ENCODE measurements around the gene SMCO2.

The SMCO2 gene

DNA sequence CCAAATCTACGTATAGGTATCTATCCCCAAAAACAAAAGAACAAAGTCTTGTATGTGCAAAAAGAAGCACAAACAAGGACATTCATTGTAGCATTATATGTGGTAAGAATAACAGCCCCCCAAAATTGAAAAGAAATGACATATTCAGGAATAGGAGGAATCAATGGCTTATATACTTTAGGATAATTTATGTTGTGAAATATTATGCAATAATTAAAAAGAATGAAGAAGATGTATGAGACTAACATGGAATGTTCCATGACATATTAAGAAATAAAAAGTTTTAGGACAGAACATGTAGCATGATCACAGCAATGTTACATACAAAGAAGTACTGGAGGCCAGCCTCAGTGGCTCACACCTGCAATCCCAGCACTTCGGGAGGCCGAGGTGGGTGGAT is 9.1 kb downstream of the SMCO2 start:
- CTCF ChIA-PET = interaction anchor here (1.2 kb wide), 1 partner anchor 21 kb away, joined by 5 read pairs; no protein-coding TSS in a partner anchor
- Histone ChIP-seq H3K36me3 (ENCODE audit: control insufficient read depth in 2 of 2, insufficient read depth in 1 of 2, low read length in 2 of 2) (no peaks in the 10 kb centered on the region), H3K4me1 (ENCODE audit: control insufficient read depth, insufficient read depth, low read length) (no peaks in the 10 kb centered on the region), H3K9me3 (ENCODE audit: control insufficient read depth, insufficient read depth, low read depth, low read length) (no peaks in the 10 kb centered on the region), H3K4me3 (ENCODE audit: low read depth, low read length) (no peak overlapping the region), H3K27ac (ENCODE audit: extremely low read depth, low read depth, low read length) (no peak overlapping the region)
- POLR2A ChIA-PET = no interaction called here
- TF ChIP-seq KLF16 (tag by site-specific recombination; IDR thresholded peaks at IDR 0.05) (no peak), ZNF366 (tag by site-specific recombination; conservative IDR thresholded peaks at IDR 0.05) (no peak), GLI2 (tag by site-specific recombination; IDR thresholded peaks at IDR 0.05; ENCODE audit: borderline replicate concordance, low read depth) (no peak), KLF9 (tag by site-specific recombination; IDR thresholded peaks at IDR 0.05; ENCODE audit: low read depth) (no peak), ZNF629 (tag by site-specific recombination; IDR thresholded peaks at IDR 0.05) (no peak), INSM2 (tag by site-specific recombination; IDR thresholded peaks at IDR 0.05) (no peak), ZNF549 (tag by site-specific recombination; IDR thresholded peaks at IDR 0.05) (no peak), ZNF621 (tag by site-specific recombination; IDR thresholded peaks at IDR 0.05) (no peak), ZSCAN23 (tag by site-specific recombination; IDR thresholded peaks at IDR 0.05) (no peak), ZBTB49 (tag by site-specific recombination; IDR thresholded peaks at IDR 0.05; ENCODE audit: low read depth) (no peak), ZNF19 (tag by site-specific recombination; IDR thresholded peaks at IDR 0.05; ENCODE audit: low read depth) (no peak), ZNF169 (tag by site-specific recombination; IDR thresholded peaks at IDR 0.05) (no peak), YY2 (tag by site-specific recombination; IDR thresholded peaks at IDR 0.05) (no peak), HIC1 (tag by site-specific recombination; IDR thresholded peaks at IDR 0.05) (no peak), SP7 (tag by site-specific recombination; IDR thresholded peaks at IDR 0.05) (no peak)
- TF ChIP-seq, protein P1, sequence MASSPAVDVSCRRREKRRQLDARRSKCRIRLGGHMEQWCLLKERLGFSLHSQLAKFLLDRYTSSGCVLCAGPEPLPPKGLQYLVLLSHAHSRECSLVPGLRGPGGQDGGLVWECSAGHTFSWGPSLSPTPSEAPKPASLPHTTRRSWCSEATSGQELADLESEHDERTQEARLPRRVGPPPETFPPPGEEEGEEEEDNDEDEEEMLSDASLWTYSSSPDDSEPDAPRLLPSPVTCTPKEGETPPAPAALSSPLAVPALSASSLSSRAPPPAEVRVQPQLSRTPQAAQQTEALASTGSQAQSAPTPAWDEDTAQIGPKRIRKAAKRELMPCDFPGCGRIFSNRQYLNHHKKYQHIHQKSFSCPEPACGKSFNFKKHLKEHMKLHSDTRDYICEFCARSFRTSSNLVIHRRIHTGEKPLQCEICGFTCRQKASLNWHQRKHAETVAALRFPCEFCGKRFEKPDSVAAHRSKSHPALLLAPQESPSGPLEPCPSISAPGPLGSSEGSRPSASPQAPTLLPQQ (tag by site-specific recombination; IDR thresholded peaks at IDR 0.05) = no peak
- TF ChIP-seq, protein P2, sequence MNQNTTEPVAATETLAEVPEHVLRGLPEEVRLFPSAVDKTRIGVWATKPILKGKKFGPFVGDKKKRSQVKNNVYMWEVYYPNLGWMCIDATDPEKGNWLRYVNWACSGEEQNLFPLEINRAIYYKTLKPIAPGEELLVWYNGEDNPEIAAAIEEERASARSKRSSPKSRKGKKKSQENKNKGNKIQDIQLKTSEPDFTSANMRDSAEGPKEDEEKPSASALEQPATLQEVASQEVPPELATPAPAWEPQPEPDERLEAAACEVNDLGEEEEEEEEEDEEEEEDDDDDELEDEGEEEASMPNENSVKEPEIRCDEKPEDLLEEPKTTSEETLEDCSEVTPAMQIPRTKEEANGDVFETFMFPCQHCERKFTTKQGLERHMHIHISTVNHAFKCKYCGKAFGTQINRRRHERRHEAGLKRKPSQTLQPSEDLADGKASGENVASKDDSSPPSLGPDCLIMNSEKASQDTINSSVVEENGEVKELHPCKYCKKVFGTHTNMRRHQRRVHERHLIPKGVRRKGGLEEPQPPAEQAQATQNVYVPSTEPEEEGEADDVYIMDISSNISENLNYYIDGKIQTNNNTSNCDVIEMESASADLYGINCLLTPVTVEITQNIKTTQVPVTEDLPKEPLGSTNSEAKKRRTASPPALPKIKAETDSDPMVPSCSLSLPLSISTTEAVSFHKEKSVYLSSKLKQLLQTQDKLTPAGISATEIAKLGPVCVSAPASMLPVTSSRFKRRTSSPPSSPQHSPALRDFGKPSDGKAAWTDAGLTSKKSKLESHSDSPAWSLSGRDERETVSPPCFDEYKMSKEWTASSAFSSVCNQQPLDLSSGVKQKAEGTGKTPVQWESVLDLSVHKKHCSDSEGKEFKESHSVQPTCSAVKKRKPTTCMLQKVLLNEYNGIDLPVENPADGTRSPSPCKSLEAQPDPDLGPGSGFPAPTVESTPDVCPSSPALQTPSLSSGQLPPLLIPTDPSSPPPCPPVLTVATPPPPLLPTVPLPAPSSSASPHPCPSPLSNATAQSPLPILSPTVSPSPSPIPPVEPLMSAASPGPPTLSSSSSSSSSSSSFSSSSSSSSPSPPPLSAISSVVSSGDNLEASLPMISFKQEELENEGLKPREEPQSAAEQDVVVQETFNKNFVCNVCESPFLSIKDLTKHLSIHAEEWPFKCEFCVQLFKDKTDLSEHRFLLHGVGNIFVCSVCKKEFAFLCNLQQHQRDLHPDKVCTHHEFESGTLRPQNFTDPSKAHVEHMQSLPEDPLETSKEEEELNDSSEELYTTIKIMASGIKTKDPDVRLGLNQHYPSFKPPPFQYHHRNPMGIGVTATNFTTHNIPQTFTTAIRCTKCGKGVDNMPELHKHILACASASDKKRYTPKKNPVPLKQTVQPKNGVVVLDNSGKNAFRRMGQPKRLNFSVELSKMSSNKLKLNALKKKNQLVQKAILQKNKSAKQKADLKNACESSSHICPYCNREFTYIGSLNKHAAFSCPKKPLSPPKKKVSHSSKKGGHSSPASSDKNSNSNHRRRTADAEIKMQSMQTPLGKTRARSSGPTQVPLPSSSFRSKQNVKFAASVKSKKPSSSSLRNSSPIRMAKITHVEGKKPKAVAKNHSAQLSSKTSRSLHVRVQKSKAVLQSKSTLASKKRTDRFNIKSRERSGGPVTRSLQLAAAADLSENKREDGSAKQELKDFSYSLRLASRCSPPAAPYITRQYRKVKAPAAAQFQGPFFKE (tag by site-specific recombination; IDR thresholded peaks at IDR 0.05; ENCODE audit: borderline replicate concordance) = no peak

Measured in HEK293 (cell line).